NOMO-1 treated with DMSO at 0.1 percent for 48 hours (cell line): ENCODE data around the gene CREB5.
A peak's percentile ranks its signal among the peaks of the same experiment; 100 is the strongest.

ENCODE experiments used
- DNase-seq: peaks from one replicate; lab custom pipeline; 2025; ENCODE audit not compliant: unreplicated experiment; lab: John Stamatoyannopoulos, UW

Gene CREB5

DNA sequence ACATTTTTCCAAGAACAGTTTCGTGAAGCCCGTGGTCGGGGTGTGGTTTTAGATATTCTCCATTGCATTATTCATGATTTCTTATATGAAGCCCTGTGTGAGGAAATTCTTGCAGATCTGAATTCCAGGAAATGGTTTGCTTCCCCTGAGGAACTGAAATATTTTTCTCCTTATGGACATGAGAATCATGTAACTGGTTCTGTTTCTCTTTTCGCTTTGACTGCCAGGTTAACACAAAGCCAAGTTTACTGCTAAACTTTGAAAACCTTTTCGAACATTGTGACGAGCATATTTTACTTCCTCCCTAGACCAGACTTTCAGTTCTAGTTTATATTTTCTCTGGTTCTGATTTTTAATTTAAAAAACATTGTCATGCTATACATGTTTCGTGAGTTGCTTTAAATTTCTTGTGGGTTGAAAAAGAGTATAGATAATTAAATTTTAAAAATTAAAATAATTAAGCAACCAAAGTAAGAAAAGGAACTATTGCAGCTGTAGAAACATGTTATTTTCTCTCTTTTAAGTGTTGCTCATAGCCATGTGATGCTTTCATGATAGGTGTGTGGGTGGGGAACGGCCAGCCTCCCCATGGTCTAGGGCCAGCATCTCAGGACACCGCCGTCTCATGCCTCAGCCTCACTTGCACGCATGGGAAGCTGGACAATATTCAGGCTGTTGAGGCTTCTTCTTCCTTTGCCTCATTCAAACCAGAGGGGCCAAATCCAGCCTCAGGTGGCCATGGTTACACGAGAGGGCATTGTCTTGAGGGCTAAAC lies 97.1 kb downstream of the CREB5 start:
- peak; percentile 28 for DNase-seq

DNA sequence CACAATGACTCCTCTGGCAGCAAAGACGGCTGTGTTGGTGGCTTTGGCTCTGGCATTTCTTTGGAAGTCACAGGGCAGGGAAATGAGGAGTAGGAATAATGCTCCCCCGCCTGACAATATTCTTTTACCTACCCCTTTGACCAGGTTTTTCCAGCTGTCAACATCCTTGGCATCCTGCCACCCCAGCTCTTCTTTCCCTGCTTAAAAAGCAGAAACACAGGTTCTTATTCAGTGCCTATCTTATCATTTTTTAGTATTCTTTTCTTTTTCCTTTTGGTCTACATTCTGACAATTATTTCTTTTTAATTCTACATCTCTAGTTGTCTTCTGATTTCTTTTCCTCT lies 97.7 kb downstream of the CREB5 start:
- no peak for DNase-seq

DNA sequence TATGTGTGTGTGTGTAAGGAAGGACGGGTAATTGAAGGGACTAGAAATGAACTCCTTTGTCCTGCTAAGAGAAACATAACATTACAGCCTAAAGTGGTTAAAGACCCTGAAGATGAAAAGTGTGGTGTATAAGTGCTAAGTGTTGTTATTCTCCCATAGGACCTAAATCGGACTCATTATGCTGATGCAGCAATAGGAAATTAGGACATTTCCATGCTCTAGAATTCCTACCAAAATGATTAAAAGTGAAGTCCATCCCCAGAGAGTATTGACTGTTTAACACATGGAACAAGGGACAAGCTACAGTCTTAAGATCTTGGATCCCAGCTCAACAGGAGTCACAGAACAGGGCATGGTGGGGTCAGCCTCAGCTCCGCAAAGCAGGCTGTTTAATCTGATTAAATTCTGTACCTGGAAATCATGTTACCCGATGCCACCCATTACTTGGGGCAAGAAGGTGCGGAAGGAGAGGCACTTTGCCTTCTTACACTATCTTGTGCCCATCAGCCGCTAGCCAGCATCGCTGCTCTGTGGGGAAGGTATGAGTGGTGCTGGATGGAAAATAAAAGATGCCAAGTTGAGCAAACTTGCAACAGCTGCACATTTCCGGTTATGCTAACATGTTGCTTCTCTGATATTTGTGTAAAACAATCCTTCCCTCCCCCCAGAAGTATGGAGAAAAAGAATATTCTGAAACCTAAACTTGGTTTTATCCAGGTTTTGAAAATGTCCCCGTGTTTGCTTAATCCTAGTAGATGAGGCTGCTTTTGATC lies 100.5 kb downstream of the CREB5 start:
- DNase-seq, result no peak

DNA sequence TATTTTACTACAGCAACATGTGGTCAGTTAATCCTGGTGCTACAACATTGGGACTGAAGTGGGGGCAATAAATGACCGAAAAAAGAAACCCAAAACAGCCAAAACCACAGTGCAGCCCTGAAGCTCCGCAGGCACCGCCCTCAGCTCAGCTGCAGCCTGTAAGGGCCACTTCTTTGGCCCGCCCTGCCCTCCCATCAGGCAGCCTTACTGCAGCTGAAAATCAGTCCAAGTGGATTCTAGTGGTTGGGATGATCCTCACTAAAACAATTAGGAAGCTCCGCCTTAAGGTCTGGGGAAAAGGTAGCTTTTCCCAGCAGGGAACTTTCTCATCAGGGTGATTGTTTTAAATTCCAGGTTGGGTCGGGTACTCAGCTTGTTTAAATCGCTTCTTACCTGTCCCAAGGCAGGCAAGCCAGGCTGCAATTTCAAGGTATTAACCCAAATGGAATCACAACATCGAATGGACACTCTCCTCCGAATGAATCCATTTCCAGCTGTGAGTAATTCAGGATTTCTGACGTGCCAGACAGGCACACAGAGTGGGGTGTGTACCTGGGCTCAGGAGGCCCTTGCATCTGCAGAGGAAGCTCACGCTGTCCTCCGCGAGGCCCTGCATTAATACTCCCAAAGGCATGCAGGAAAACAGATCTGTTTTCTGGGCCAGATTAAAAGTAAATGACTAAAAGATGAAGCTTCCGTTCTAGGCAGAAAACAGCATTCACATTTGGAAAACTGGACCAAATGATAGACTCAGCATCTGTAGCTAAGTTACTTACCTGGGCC lies 104.3 kb downstream of the CREB5 start:
- DNase-seq, result no peak

DNA sequence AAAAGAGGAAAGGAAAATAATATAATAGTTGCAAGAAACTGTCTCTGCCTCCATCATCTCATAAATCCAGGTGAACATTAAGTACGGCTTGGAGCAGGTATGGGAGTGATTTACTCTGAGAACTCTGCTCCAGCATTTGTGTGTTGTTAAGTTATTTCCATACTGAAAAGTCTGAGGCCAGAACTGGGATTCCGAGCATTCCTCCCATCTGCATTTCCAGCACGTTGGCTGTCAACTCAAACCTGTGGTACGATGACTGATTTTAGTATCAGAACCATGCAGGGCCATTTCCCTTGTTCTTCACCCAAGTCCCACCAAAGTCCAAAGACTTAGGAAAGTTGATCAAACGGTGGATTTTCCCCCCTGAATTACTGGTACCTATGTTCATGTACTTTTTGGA lies 104.9 kb downstream of the CREB5 start:
- DNase-seq, result no peak

DNA sequence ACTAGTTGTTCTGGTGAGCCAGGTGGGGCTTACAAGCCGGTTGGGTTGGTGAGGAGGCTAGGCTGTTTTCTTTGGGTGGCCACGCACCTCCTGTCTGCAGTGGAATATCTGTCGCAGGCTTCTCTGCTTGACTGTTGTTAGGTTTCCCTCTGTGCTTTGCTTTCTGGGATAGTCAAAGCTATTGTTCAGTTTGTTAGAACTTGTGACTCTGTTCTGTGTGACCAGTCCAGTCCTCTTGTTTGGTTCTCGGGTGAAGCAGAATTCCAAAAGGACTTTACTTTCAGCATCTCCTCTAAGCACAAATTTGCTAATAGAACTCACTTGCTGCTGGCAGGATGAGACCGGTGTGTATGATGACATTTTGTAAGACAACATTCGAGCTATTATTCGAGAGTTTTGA lies 105.3 kb downstream of the CREB5 start:
- no peak for DNase-seq

DNA sequence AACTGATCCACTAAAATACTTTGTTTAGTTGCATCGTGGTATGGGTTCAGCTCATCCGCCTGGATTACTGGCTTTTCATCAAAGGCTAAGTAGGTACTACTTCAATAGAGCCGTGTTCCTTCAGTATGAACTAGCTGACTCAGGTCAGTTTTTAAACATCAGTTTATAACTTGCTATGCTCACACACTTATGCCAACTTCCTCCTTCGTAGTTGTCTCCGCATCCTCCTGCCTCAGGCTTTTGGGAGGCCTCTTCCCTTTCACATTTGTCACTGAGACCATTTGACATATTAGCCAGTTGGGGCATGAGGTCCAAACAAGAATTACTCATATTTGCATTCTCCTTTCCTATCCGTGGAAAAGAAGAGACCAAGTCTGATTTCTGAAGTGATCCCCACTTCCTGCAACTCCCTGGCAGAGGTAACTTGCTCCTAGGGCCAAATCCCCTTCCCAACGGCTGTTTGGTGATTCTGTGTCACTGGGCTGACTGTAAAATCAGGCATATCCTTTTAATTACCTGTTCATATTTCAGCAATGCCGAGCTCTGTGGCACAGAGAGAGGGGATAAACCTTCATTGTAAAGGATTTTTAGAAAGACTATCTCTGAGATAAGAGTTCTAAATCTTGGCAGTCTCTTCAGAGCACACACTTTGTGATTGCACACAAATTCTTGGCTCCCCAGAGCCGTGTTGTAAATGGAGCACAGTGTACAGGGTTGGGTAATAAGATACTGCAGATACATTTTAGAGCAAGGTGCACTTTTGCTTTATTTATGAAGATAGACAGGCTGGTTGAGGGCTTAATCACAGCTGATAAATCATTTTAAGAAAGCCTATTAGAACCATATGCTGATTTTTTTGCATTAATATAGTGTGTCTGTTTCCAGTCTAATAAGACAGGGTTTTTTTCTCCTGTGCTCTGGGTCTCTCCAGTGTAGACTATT lies 108.0 kb downstream of the CREB5 start:
- DNase-seq, result peak; percentile 38

DNA sequence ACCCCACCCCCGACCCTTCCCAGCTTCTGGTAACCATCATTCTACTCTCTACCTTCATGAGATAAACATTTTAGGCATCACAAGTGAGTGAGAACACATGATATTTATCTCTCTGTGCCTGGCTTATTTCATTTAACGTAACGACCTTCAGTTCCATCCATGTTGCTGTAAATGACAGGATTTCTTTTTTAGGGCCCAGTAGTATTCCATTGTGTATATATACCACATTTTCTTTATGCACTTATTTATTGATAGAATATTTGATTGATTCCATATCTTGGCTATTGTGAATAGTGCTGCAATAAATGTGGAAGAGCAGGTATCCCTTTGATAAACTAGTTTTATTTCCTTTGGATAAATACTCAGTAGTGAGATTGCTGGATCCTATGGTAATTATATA lies 112.7 kb downstream of the CREB5 start:
- no peak for DNase-seq

DNA sequence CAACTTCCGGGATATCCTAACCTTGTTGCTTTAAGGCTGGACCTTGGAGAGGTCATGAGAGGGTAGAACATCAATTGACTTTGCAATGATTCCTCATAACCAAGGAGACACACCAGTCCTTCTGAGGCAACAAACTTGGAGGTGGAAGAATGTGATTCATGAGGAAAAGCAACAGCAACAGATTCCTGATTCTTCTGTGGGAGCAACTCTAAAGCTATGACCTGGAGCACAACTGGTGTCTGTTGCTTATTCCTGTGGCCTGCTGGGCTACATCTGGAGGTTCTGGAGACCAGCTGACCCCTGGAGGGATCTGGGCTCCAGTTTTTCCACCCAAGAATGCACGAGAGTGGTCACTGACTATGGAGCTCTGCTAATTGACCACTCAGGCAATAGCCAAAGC lies 116.6 kb downstream of the CREB5 start:
- DNase-seq, result no peak

DNA sequence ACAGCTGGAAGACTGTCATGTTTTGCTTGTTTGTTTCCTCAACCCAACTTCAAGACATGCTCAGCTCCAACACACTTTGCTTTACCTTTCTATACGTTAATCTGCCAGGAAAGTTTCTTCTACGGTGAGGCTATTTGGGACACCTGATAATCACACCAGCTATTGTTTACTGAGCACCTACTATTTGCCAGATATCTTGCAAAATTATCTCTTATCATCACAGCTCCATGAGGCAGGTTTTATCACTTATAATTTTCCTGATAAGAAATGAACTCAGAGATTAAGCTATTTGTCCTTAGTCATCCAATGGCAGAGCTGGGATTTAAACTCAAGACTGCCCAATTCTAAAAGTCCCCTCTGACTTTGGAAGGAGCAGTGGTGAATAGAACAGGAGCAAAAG lies 117.4 kb downstream of the CREB5 start:
- DNase-seq, result no peak

DNA sequence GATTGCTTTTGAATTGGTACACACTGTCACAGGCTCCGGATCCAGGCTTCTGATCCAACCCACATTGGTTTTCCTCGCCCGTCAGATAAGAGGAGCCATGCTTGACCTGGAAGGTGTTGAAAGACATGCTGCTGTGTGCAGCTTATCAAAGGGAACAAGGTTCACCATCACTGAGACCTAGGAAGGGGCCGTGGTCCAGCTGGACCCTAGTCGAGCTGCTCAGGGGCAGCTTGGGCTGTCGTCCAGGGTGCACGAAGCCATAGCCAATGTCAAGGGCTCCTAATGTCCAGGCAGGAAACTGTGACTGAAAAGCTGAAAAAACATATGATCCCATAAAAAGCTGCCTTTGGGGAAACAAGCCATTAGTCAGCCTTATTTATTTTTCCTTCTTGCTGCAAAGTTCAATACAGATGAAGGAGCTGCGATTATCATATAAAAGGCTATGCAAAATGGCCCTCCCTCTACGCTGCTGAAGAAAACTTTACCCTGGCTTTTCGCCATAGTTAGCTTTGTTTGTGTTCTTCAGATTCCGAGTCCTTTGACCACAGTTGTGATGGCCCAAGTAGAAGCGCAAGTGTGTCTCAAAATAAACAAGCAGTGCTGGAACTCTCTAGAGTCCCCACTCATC lies 118.0 kb downstream of the CREB5 start:
- no peak for DNase-seq

DNA sequence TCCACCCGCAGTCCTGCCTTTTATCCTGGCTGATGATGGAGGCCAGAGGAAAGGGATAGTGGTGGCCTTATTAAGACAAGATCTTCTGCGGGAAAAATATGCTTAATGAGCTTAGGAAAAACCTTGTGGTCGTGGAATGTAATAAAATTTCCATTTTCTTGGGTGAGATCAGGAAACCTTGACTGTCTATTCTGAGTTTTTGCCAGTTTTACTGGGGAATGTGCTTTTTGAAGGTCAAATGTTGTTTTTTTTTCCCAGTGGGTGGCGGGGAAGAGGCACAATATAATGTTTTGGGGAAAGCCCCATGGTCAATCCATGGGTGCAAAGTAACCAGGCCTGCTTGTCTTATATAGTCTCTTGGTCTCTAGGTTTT lies 118.5 kb downstream of the CREB5 start:
- DNase-seq, result no peak

DNA sequence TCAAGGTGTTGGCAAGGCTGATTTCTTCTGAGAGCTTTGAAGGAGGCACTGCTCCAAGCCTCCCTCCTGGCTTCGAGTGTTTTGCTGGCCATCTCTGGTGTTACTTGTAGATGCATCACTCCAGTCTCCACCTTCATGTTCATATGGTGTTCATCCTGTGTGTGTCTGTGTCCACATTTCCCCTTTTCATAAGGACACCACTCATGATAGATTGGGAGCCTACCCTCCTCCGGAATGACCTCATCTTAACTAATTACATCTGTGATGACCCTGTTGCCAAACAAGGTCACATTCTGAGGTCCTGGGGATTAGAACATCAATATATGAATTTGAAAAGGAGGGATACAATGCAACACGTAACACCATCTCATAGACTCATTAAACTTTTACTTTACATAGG lies 119.0 kb downstream of the CREB5 start:
- no peak for DNase-seq

DNA sequence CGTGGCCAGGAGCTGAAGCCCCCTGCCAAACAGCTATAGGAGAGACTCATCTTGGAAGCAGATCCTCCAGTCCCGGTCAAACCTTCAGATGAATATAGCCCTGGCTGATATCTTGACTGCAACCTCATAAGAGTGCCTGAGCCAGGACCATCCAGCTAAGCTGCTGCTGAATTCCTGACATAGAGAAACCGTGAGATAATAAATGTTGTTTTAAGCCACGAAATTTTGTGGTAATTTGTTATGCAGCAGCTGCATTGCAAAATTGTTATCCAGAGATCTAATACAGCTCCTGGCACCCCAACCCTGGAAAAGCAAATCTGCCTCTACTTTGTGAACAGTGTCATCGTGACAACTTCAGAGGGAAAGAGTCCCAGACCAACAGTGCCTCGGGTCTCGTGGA lies 119.9 kb downstream of the CREB5 start:
- DNase-seq, result no peak

DNA sequence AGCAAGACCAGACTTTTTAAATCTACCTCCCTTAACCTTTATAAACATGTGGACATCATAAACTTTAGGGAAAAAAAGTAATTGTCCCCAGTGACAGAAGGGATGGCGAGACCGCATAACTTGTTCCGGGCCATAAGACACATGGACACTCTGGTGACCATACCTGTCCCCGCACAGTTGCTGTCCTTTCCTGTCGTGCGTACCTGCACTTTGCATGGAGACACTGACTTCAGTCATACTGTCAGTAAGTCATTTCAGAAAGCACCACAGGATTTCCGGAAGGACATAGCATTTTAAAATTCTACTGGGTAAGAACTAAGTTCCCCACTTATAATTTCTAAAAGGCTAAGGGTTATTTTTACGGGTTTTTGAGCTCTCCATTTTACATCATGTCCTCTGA lies 120.9 kb downstream of the CREB5 start:
- DNase-seq, result no peak

DNA sequence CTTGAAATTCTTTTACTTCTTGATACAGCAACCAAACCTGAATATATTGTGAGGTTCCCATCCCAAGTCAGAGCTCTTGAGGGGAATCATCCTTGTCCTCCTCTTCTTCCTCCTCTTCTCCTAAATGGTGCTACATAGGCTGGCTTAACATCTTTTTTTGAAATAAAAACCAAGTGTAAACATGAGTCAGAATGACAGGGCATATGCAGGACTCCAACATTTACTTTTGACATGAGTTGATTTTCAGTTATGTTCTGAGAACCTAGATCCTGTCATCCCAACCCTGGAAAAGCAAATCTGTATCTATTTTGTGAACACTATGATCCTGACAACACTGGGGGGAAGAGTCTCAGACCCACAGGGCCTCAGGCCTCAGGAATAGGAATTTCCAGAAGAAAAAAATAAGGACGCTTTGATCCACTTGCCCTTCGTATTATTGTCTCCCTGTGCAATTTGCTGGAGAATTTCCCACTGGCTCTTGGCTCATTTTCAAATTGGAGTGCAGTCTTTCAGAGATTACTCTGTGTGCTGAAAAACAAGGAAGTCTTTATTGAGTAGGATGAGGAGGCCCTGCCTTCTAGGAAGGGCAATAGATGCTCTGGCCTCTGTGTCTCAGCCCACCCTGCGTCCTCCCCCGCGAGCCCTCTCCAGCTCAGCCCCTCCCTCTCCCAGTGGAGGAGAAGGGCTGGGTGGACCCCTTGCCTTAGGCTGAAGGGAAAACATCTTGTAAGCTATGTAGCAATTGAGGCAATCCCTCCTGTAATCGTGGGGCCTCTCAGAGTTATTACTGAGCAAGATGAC lies 121.6 kb downstream of the CREB5 start:
- no peak for DNase-seq

DNA sequence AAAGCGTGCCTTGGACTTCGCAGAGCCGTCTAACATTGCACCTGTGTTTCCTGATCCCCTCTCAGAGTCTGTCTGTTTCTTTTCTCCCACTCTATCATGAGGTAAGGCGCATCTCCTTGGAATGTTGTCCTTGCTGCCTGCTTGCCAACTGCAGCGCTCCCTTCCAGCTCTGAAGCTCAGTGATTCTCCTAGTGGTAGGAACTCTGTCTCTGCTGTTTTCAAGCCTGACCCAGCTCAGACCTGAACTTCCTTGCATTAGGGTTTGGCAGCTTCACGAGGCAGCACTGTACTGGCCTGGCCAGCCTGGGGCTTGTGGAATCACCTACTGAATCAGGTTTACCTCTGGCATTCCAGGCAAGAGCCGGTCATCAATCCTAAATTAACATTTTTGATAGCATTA lies 123.9 kb downstream of the CREB5 start:
- no peak for DNase-seq

DNA sequence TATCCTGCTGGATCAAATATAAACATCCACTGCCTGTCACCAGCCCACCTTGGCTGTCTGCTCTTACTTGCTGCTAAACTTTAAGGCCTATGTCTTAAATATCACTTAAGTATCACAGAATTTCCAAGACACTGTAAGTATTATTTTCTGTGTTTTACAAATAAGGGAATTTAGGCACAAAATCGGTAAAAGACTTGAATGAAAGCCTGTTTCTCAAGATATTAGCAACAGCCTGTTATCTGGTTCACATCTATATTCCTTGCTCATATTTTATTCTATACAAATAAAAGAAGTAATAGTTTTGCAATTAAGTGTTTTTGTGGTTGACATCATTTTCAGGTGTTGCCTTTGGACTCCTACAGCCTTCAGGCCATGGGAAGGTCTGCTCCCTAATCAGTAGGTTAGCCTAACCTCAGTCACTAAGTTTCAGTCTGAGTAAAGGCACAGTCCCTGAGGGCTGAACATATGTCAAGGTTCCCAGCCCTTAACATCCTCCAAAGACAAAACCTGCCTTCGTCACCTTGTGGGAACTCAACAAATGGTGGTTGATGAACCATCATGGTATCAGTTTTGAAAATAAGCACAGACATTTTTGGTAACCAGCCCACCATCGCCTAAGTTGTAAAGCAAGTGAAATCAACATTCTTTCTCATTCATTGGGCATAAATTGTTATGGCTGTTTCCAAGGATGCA lies 127.1 kb downstream of the CREB5 start:
- DNase-seq, result no peak

DNA sequence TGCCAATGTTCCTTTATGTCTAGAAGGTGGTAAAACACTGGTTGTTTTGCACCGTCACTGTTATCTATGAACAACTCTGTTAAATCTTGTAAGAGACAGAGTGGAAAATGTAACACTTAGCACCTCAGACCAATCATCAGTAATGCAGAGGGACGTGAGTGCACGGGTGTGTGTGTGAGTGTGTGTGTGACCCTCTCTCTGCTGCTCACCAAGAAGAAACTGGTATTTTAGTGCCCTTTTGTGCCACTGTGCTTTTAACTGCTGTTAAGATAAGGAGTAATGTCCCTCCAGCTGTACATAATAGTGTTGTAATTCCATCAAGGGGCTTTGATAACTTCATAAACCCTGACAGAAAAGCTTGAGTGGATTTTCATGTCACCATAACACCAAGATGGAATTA lies 130.1 kb downstream of the CREB5 start:
- DNase-seq, result no peak
